Astrocyte of the hippocampus (primary cell): Measurements from ENCODE around the gene ABHD6.
"Not testable (repeated sequence)": the region's sequence is repeated elsewhere in the genome, so short reads cannot be mapped to it uniquely, and the experiment has no call there.

Source experiments
- DNase-seq: peaks from one replicate; pipeline ENCODE4 v3.0.0; 2011; ENCODE audit warnings: low read depth, low spot score

Gene ABHD6

DNA sequence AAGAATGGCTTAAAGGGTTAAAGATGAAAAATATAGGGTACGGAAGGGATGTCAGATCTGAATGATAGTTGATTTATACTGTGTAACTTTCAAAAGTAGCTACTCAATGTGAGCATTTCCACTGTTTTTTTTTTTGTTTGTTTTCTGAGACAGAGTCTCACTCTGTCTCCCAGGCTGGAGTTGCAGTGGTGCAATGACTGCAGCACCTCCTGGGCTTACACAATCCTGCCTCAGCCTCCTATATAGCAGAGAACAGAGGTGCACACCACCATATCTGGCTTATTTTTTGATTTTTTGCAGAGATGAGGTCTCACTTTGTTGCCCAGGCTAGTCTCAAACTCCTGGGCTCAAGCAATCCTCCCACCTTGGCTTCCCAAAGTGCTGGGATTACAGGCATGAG lies 85.2 kb downstream of the ABHD6 start:
- no peak for DNase-seq

DNA sequence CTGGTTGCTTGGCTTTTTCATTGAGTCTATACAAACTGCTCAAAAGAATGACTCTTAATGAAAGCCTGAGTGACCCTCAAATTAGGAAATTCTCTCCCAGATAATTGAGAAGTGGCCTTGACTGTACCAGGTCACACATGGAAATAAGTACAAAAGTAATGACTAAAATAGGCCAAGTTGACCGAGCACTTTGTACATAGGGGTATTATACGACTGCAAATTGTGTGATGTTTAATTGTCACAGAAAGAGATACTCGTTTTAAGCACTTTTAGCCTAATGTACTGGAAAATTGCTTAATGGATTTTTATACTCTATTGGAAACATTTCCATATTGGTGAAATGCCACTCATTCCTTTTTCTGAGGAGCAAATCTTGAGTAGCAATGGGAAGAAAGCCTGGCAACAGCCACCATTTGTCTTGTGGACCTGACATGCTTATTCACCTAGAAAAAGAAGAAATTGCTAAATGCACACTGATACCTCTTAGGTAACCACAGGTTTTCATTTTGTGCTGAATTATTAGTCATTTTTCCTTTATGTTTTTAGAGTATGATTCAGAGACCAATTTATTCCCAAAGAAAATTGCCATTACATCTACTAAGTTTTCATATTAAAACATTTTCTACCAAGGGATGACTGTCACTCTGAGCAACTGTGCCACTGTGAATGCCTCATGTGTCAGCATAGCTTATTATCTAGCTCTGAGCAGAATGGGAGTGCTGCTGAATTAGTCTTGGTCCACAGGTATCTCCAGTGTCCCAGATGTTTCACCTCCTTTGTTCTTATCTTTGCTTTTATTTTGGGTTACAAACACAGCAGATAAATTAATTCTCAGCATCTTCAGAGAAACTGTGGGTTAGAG lies 86.2 kb downstream of the ABHD6 start:
- no peak for DNase-seq

GRCh38 chr3:58324391-58325390 lies 87.1 kb downstream of the ABHD6 start:
- DNase-seq: peak; percentile 64

DNA sequence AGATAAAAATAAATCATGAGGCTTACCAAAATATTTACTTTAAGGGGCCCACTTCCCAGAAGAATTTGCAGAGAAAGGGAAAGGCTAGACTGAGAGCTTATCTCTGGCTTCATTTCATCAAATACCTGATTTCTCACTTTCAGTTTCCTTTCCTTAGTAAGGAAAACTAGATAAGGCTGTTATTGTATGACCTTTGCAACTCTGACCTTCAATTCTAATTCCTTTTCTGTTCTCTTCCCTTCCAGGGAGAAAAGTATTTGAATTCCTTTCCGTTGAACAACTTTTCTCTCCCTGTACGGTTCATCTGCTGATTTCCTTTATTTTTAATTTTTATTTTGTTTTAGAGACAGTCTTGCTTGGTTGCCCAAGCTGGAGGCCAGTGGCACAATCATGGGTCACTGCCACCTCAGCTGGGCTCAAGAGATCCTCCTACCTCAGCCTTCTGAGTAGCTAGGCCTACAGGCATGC lies 88.0 kb downstream of the ABHD6 start:
- no peak for DNase-seq

DNA sequence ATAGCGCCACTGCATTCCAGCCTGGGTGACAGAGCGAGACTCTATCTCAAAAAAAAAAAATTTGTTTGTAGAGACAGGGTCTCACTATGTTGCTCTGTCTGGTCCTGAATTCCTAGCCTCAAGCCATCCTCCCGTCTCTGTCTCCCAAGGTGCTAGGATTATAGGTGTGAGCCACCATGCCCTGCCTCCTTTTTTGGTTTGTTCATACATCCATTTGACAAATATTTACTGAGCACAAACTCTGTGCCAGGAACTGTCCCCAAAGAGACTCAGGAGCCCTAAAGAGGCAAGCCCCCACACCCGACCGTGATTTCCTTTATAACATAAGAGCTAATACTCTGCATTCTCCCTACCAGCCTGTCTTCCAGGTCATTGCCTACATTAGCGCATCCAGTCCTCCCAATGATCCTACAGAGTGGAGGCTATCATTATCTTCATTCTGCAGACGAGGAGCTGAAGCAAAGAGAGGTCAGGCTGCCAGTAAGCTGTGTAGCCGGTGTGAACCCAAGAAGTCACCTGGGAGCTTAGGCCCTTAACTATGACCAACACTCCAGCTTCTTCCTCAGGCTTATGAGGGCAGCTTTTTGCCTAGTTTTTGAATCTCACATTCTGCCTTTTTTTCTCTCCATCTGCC lies 88.8 kb downstream of the ABHD6 start:
- no peak for DNase-seq

GRCh38 chr3:58329150-58329921 lies 91.7 kb downstream of the ABHD6 start:
- DNase-seq: no peak

DNA sequence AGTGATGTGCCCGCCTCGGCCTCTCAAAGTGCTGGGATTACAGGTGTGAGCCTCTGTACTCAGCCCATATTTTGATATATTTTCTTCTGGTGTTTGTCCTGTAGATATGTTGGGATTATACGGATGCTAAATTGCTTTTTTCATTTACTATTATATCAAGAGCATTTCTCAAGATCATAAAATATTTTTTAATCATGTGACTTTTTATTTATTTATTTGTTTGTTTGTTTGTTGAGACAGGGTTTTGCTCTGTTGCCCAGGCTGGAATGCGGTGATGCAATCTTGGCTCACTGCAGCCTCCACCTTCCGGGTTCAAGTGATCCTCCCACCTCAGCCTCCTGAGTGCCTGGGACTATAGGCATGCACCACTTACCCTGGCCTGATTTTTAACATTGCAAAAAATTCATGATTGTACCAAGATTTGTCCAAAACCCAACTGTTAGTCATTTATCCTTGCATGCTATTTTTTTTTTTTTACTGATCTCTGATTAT lies 92.4 kb downstream of the ABHD6 start:
- no peak for DNase-seq

DNA sequence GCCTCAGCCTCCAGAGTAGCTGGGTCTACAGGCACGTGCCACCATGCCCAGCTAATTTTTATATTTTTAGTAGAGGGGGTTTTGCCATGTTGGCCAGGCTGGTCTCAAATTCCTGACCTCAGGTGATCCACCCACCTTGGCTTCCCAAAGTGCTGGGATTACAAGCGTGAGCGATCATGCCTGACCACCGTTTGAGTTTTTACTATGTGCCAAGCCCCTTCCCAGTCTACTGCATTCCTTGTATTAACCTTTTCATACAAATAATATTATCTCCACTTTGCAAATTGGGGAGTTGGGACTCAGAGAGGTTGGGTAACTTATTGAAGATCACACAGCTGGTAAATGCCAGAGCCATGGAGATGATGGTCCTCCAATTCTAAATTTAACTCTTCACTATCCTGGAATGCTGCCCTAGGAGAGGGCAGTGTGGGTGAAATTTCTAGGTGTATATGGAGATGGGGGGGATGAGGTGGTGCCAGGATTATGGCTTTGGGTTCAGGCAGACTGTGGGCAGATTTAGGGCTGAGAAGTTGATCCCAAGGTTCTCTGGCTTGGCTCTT lies 94.1 kb downstream of the ABHD6 start:
- no peak for DNase-seq

- DNase-seq: peak; percentile 94
Measured at GRCh38 chr3:58332575-58333188, 95.1 kb downstream of the ABHD6 start, which contains the start of gene PXK. Gene PXK, plus strand, starts transcription at chr3:58332892. Its CDS starts 97 bp downstream, at chr3:58332989.

DNA sequence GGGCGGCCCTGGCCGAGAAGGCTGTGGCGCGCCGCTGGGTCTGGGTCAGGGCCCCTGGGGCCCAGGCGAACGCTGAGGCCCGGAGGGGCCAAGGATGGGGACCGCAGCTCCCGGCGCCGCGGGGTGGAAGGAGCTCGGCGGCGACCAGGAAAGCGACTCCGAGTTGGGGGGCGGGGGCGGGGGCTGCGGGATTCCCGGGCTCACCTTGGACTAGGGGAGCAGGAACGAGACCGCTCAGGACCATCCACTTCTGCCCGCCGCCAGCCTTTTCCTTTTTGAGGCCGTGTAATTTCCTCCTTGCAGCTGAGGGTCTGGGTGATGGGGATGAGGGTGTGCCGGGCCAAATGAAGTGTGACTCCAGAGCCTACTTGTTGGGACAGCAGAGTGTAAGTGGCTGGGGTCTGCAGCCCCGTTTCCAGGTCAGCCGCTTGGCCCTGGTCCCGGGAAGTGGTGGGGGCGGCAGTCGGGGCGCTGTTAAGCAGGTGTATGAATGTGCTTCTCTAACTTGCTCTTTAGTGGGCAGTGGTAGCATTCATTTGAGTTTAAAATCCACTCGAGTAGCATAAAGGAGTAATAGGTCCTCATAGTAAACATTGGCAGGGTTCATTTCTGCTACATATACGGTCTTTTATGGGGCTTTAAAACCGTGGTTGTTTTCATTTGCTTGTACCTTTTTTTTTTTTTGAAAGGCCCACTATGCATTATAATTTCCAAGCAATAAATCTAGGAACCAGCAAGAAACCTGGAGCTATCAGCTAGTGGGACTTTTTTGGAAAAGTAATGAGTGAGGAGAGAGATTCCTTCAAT lies 95.8 kb downstream of the ABHD6 start:
- peak; percentile 52 for DNase-seq

- DNase-seq: no peak
Measured at GRCh38 chr3:58334013-58334321, 96.4 kb downstream of the ABHD6 start.

- no peak for DNase-seq
Measured at GRCh38 chr3:58334506-58334884, 96.9 kb downstream of the ABHD6 start.

DNA sequence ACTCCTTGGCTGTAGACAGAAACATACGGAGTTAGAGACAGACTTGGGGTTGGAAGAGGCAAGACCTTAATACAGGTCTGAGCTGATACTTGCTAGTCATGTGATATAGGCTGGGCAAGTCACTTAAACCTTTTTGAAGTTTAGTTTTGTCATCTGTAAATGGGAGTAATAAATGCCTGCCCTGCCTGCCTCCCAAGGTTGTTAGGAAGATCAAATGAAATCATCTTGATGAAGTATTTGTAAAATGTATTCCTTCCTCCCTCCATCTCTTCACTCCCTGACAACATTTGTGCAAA lies 98.0 kb downstream of the ABHD6 start:
- no peak for DNase-seq

- DNase-seq: peak; percentile 46
Measured at GRCh38 chr3:58336135-58336882, 98.7 kb downstream of the ABHD6 start.

- DNase-seq: no peak
Measured at GRCh38 chr3:58337190-58337589, 99.6 kb downstream of the ABHD6 start.

DNA sequence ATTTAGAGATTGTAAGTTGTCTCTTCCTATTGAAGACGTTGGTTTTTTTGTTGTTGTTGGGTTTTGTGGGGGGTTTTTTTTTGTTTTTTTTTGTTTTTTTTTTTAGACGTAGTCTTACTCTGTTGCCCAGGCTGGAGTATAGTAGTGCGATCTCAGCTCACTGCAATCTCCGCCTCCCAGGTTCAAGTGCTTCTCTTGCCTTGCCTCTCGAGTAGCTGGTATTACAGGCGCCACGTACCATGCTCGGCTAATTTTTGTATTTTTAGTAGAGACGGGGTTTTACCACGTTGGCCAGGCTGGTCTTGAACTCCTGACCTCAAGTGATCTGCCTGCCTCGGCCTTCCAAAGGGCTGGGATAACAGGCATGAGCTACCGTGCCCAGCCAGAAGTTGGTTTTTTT lies 101.6 kb downstream of the ABHD6 start:
- not testable (repeated sequence) for DNase-seq

DNA sequence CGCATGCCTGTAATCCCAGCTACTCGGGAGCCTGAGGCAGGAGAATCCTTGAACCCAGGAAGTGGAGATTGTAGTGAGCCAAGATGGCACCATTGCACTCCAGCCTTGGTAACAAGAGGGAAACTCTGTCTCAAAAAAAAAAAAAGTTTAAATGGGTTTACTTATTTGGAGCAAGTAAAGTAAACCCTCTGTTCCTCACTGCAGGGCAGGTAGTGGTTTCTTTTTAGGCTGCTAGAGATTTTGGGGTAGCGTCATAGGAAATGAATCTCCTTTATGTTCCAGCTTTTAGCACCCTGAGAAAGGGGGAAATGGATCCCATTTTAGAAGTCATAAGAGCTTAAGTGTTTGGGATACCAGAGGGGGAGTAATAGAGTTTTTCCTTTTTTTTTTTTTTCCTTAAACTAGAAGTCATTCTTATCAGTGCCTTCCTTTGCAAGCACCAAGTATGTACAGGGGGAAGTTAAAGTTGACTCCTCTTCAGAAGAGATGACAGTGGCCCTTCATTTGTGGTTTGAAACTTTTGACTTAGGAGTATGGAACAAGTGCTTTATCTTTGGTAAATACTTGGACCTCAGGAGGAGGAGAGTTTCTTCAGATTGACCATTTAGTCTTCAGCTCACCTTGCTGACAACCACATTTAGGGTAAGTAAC lies 103.1 kb downstream of the ABHD6 start:
- DNase-seq: no peak

DNA sequence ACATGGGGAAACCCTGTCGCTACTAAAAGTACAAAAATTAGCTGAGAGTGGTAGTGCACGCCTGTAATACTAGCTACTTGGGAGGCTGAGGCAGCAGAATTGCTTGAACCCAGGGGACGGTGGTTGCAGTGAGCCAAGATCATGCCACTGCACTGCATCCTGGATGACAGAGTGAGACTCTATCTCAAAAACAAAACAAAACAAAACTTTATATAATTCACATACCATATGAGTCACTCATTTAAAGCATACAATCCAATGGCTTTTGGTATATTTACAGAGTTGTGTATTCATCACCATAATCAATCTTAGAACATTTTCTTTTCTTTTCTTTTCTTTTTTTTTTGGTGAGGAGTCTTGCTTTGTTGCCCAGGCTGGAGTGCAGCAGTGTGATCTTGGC lies 103.8 kb downstream of the ABHD6 start:
- no peak for DNase-seq
